IPS DF 19.7 (cell line): ENCODE measurements around the gene PIGA.
"Not testable (repeated sequence)": the region's sequence is repeated elsewhere in the genome, so short reads cannot be mapped to it uniquely, and the experiment has no call there.

ENCODE experiments used
- DNase-seq: peaks from one replicate; pipeline ENCODE4 v3.0.0-alpha.2; 2013; ENCODE audit warnings: low read depth, low spot score

PIGA gene

DNA sequence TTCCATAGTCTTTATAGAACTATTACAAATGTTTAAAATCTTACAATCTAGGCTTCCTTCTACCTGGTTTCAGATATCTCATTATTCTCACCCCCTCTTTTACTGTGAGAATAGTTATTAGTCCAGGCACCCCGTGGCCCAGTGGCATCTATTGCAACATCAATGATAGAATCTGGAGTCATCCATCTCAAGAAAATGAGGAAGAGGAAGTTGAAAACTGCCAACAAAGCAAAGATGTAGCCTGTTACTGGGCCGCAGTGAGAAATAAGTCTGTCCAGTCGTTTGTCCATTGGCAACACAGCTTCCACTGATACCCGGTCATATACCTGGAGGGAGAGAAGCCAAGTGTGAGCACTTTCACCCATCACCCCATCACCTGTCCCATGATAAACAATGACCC lies 13.9 kb downstream of the PIGA start:
- DNase-seq, result no peak

DNA sequence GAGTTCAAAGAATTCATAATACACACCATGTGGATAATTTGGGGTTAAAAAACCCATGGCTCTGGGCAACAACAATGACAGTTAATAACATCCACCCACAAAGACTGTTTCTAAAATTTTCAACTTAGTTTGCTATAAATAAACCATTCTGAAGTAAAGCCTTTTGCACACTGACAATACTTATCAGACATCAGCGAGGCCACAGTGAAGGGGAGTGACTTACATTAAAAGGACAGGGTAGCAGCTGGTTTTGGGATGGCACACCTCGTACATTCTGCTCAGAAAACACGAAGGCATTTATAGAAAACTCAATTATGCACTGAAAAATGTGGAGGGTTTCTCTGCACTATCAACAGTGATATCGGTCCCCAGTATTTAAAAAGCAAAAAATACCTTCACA lies 15.0 kb downstream of the PIGA start:
- DNase-seq, result no peak

DNA sequence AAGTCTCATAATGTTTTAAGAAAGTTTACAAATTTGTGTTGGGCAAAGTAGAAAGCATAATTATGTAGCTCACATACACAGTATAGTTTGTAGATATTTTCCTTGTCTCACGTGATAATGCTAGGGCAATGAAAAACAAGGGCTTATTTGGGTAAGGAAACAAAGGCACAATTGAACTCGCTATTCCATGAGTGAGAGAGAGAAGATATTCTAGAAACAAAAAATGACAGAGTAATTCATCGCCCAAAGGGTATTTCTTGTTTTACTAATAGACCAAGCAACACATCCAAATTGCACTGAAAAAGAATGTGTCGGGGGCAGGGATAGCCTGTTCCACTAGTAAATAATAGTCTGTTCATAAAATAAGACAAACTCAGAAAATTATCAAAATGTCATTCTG lies 16.2 kb downstream of the PIGA start:
- DNase-seq, result no peak

DNA sequence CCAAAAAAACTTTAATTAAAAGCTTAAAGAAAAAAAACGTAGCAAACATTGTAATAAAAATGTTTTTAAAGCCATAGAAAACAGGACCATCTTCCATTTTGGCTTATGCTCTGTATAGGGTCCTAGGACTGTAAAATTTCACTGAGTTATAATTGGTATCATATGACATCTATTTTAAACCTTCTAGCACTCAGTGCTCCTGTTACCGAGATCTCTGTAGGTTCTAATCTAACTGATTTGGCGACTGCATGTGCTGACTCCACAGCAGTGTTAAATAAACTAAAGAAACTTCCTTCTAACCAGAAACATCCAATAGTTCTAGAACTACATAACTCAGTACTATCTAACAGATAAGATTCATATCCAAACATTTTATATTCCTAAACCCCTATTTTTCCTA lies 19.8 kb downstream of the PIGA start, which contains the start of gene ASB11:
ASB11 (minus strand) TSS at position 132 of the 400 bp plus-strand sequence; CDS start at position 97, 35 bp downstream.
- DNase-seq, result no peak

DNA sequence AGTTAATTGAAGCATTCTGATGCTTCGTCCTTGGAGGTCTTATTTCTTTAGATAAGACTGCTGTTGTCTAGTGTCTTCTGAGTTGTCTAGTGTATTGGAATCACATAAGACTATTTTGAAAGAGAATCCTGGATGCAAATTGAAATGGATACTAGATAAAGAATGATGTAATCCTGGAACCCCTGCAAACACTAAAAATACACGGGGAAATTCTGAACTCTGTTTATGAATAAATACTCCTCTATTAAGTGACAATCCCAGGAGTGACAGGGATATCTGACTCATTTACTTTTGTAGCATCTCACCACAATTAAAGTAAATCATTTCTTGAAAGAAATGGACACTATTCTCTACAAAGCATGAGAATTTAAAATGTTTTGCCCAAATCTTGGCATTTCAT lies 20.9 kb downstream of the PIGA start:
- DNase-seq, result no peak

DNA sequence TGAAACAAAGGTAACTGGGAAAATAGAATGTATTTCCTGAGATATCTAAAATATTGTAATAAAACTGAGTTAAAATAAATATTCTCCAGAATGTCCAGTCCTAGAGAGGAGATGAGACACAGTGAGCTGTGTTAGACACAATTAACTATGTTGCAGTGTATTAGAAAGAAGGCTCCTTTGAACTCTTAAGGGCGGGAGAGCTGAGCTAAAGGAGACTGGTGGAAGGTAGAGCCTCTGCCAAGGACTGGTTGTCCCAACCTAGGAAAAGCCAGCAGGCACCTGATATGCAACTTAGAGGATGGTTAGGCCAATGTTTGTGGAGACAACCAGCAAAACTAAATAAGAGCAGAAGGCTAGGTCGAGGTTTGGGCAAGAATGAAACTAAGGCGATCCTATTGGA lies 24.2 kb downstream of the PIGA start:
- no peak for DNase-seq

DNA sequence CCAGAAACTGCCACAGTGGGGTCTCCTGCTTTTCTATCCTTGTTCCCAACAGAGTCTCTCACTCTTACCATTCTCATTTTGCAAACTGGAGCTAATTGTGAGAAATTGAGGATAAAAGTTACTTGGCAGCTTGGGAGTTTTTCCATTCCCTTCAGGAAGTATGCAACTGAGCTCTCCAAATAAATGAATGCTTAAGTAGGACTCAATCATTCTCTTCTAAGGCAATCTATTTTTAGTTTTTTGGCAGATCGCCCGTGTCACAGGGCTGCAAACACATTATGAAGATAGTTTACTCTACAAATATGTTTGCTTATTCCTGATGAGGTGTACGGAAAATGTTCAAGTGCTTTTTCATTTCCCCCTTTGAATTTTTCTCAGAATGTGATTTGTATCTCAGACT lies 25.2 kb downstream of the PIGA start:
- no peak for DNase-seq

DNA sequence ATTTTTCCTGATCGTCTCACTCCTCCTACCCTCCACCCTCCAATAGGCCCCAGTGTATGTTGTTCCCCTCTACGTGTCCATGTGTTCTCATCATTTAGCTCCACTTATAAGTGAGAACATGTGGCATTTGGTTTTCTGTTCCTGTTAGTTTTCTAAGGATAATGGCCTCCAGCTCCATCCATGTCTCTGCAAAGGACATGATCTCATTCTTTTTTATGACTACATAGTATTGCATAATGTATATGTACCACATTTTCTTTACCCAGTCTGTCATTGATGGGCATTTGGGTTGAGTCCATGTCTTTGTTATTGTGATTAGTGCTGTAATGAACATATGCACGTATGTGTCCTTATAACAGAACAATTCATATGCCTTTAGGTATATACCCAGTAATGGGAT lies 29.4 kb downstream of the PIGA start:
- not testable (repeated sequence) for DNase-seq

DNA sequence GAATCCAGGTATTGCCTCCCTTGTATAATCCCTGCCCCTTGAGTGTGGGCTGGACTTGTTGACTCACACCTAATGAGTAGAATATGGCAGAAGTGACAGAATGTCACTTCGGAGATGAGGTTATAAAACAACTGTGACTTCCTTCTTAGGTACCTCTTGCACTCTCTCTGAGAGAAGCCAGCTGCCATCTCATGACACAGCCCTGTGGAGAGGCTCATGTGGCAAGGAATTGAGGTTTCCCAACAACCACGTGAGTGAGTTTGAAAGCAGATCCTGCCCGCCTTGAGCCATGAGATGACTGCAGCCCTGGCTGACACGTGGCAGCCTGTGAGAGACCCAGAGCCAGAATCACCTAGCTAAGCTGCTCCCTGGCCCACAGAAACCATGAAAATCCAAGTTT lies 33.4 kb downstream of the PIGA start:
- DNase-seq, result no peak

DNA sequence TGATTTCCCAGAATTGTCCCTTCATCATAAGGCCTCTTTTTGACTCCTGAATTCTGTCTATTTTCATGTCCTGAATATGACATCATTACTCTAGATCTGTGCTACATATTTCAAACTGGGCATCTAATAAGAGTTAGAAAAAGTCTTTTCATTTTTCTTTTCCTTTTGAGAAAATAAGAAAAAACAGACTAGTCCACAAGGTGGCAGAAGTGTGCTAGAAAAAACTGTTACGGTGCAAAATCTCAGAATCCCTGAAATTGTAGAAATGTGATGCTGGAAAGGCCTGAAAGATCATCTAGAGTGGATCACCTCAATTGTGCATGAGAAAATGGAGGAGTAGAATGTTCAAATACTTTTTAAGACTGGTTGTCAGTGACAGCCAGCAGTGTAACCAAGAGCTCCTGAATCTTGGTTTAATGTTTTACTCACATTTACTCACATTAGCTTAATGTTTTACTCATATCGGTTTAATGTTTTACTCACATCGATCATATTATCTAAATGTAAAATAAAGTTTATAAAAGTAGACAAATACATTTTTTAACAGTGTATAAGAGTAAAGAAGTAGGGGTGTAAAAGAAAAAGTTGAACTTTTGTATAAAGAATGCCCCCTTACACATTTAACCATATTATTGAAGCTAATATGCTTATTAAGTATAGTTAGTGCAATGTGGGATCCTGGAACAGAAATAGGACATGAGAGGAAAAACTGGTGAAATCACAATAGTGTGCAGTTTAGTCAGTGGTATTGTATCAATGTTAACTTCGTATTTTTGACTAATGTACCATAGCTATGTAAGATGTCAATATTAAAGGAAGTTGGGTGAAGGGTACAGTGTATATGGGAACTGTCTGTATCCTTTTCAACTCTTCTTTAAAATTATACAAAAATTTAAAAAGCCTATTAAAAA lies 35.1 kb downstream of the PIGA start:
- no peak for DNase-seq

DNA sequence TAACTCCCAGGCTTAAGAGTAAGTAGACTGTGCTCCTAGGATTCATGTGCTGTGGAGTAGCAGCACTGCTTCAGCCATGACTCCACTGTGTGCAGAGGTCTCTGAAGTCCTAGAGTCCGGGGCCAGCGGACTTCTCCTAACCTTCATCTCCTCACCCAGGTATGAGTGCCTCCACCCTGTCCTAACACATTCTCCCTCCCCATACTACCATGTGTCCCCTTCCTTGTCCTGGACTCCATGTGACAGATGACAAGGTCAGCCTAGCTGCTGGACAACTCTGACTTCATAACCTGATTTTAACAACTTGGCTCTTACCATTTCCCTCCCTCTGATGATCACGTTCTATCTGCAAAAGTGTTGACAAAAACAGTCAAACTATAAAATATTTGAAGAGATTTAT lies 36.5 kb downstream of the PIGA start:
- DNase-seq, result no peak

DNA sequence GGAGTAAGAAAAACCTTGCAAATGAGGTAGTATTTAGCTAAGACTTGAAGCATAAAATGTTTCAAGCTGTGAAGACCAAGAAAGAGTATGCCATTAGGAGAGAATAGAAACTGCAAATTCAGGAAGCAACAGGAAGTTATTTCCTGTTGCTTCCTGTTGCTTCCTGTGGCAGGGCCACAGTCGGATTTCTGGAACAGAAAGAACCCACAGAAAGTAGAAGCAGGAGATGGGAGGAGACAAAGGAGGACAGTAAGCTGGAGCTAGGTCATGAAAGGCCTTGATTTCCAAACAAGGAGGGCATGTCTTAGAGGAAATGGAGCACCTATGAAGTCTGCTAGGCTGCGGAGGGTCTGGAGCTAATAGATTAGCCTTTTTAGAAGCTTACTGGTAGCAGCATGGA lies 37.1 kb downstream of the PIGA start:
- no peak for DNase-seq

DNA sequence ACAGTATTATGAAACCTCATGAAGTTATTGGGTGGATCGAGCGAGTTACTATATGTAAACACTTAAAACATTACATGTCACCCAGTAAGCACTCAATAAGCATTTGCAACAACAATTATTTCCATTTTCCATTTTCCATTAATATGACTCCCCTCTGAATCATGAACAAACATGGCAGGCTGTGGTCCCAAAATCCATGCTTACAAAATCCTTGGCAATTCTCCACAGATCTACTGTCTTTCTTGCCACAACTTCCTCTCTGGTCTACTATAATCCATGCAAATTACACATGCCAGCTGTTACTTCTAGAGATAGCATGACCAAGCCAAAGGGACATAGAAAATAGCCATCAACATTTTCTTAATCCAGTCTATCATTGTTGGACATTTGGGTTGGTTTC lies 41.9 kb downstream of the PIGA start:
- no peak for DNase-seq

DNA sequence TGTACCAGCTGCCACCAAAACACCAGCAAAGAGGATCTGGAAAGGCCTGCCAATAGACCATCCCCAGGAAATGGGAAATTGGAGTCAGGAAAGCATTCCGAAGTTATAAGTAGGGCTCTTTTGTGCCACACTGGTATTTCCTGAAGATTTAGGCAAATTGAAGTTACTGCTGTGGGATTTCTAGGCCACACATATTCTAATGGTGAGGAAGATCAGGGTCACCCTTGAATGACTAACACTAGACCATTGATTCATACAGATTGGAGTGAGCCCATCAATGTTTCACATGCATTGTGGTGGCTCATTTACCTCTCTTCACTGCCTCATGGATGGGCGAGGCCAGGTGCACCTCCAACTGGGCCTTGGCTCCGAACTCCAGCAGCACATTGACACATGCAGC lies 42.5 kb downstream of the PIGA start:
- DNase-seq, result no peak

DNA sequence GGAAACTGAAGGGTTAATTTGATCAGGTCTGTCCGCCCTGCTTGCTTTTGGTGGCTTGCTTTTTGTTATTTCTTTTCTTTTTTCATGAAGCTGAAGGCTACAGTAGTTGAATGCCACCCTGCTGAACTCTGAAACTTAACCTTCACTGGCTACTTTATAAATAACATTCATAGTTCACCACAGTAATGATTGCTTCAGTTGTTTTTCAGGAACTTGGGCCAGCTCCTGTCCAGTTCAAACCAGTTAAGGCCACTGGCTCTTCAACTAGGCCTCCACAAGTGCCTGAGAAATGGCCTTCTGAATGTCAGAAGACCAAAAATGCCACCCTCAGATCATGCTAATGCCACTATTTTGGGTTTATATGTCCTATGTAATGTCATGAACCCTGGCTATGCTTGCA lies 57.7 kb downstream of the PIGA start:
- no peak for DNase-seq

DNA sequence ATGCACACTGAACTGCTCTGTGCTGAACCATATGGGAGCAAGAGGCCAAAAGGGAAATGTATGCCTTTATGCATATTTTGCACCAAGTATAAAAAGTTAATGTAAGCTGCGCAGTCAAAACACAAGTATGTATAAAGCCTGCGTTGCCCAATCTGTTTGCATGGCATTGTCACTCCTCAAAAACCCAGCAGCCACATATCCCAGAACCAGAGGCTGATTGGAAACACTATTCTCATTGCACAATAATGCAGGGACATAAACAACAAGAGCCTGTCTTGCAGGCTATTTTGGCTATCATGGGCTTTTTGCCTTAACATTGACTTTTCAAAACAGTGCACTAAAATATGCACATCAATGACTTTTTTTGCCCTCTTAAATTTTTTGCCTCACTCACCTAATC lies 60.4 kb downstream of the PIGA start:
- DNase-seq, result no peak

DNA sequence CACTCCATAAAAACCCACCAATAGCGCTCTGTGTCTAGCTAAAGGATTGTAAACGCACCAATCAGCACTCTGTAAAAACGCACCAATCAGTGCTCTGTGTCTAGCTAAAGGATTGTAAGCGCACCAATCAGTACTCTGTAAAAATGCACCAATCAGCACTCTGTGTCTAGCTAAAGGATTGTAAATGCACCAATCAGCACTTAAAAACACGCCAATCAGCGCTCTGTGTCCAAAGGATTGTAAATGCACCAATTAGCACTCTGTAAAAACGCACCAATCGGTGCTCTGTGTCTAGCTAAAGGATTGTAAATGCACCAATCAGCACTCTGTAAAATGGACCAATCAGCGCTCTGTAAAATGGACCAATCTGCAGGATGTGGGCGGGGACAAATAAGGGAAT lies 62.0 kb downstream of the PIGA start:
- not testable (repeated sequence) for DNase-seq

DNA sequence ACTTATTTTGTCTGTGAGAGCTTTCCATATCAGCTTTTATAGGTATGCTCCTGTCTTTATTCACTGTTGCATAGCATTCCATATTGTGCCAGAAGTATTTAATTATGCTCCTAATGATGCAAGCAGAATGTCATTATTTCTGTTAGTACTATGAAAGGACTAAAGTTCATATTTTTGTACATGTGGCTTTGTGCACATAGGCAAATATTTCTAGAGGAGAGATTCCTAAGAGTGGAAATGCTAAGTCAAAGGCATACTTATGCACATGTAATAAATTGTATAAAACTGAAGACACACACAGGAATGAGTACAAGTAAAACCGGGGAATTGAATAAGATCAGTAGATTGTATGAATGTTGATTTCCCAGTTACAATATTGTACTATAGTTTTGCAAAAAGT lies 63.6 kb downstream of the PIGA start:
- DNase-seq, result no peak

DNA sequence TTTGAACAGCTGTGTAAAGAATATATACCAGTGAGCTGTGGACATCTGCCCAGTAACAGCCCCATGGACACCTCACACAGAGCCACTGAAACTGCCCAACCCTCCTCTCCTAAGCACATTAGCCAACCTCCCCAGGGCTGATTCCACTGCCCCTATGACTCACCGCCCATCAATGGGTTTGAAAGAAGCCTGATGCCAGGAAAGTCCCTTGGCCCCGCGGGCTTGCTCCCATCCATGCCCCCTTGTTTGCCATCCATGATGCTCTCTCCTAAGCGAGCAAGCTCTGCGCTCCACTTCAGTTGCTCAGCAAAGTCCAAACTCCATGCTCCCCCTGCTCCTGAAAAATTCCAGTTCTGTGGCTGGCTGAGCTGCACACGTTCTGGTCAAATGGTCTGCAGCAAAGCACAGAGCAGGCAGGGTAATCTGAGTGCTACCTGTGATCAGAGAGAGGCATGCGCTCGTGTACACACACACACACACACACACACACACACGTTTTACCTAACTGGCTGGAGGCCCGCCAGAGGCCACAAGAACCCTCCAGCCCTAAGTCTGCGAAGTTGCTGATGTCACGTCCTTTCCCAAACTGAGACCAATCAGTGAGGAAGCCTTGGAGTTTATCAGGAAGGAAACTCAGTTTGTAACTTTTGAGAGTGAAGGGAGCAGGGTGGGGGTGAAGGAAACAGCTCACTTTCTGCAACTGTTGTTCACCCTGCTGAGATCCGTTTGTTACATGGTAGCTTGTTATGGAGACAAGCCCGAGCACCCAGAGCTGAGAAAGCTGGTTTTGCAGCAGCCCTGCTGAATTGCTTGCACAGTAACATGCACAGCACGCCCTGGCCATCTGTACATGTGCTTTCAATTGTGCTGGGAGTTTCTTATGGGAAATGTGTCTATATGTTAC lies 65.5 kb downstream of the PIGA start, which contains the start of gene ASB9:
ASB9 (minus strand) TSS at position 466 of the 904 bp plus-strand sequence; CDS start at position 257, 209 bp downstream.
- DNase-seq, result no peak
